ENCODE data around the gene GABRR1. TPM values are rescaled to one million over a fixed set of nuclear protein-coding genes. Genes with fewer than 3 reads are reported as not detected.
"Not testable (repeated sequence)": the region's sequence is repeated elsewhere in the genome, so short reads cannot be mapped to it uniquely, and the experiment has no call there.

GABRR1 gene
- polyA plus RNA-seq (ENCODE audit: insufficient read length in 4 of 4), result 1 to 10 TPM; 1.3 to 2.8 (median 1.9) TPM

GRCh38 chr6:89217299-89217910 lies at the start of gene GABRR1:
TSS of gene GABRR1 (minus strand) at chr6:89217358. CDS start at chr6:89217322, 36 bp downstream.
- DNase-seq (ENCODE audit: low read depth in 4 of 4, low spot score in 2 of 4), result peak in 1 of 4 donors; percentile 20

GRCh38 chr6:89264296-89264695 lies 47.1 kb upstream of the GABRR1 start:
- DNase-seq (ENCODE audit: low read depth in 4 of 4, low spot score in 2 of 4), result no peak

- no peak for DNase-seq (ENCODE audit: low read depth in 4 of 4, low spot score in 2 of 4)
These were observed 43.7 kb upstream of the GABRR1 start for GRCh38 chr6:89260832-89261231.

GRCh38 chr6:89260310-89260709 lies 43.2 kb upstream of the GABRR1 start:
- no peak for DNase-seq (ENCODE audit: low read depth in 4 of 4, low spot score in 2 of 4)

GRCh38 chr6:89258912-89259311 lies 41.8 kb upstream of the GABRR1 start:
- no peak for DNase-seq (ENCODE audit: low read depth in 4 of 4, low spot score in 2 of 4)

- no peak for DNase-seq (ENCODE audit: low read depth in 4 of 4, low spot score in 2 of 4)
These were observed 40.6 kb upstream of the GABRR1 start for GRCh38 chr6:89257781-89258180.

- no peak for DNase-seq (ENCODE audit: low read depth in 4 of 4, low spot score in 2 of 4)
These were observed 40.2 kb upstream of the GABRR1 start for GRCh38 chr6:89257346-89257745.

GRCh38 chr6:89255417-89255816 lies 38.3 kb upstream of the GABRR1 start:
- no peak for DNase-seq (ENCODE audit: low read depth in 4 of 4, low spot score in 2 of 4)

GRCh38 chr6:89254569-89254968 lies 37.4 kb upstream of the GABRR1 start:
- DNase-seq (ENCODE audit: low read depth in 4 of 4, low spot score in 2 of 4), result no peak

- DNase-seq (ENCODE audit: low read depth in 4 of 4, low spot score in 2 of 4), result no peak
These were observed 35.7 kb upstream of the GABRR1 start for GRCh38 chr6:89252907-89253306.

- DNase-seq (ENCODE audit: low read depth in 4 of 4, low spot score in 2 of 4), result no peak
These were observed 34.8 kb upstream of the GABRR1 start for GRCh38 chr6:89251976-89252375.

- DNase-seq (ENCODE audit: low read depth in 4 of 4, low spot score in 2 of 4), result no peak
These were observed 34.0 kb upstream of the GABRR1 start for GRCh38 chr6:89251170-89251569.

- no peak for DNase-seq (ENCODE audit: low read depth in 4 of 4, low spot score in 2 of 4)
These were observed 33.1 kb upstream of the GABRR1 start for GRCh38 chr6:89250239-89250638.

- no peak for DNase-seq (ENCODE audit: low read depth in 4 of 4, low spot score in 2 of 4)
These were observed 27.3 kb upstream of the GABRR1 start for GRCh38 chr6:89244241-89244985.

GRCh38 chr6:89243331-89243629 lies 26.1 kb upstream of the GABRR1 start:
- no peak for DNase-seq (ENCODE audit: low read depth in 4 of 4, low spot score in 2 of 4)

- peak in 1 of 4 donors; percentile 49 for DNase-seq (ENCODE audit: low read depth in 4 of 4, low spot score in 2 of 4)
These were observed 25.6 kb upstream of the GABRR1 start for GRCh38 chr6:89242574-89243330.

GRCh38 chr6:89239338-89239737 lies 22.2 kb upstream of the GABRR1 start:
- DNase-seq (ENCODE audit: low read depth in 4 of 4, low spot score in 2 of 4), result no peak

- DNase-seq (ENCODE audit: low read depth in 4 of 4, low spot score in 2 of 4), result no peak
These were observed 20.0 kb upstream of the GABRR1 start for GRCh38 chr6:89237158-89237557.

GRCh38 chr6:89233605-89234004 lies 16.4 kb upstream of the GABRR1 start:
- not testable (repeated sequence) for DNase-seq (ENCODE audit: low read depth in 4 of 4, low spot score in 2 of 4)

- no peak for DNase-seq (ENCODE audit: low read depth in 4 of 4, low spot score in 2 of 4)
These were observed 5.5 kb upstream of the GABRR1 start for GRCh38 chr6:89222712-89223039.

- no peak for DNase-seq (ENCODE audit: low read depth in 4 of 4, low spot score in 2 of 4)
These were observed 5.0 kb upstream of the GABRR1 start for GRCh38 chr6:89221971-89222711.

Data from left renal cortex interstitium (tissue), 4 donors.